ENCODE measurements around the gene TLR2.
"Not testable (repeated sequence)": the region's sequence is repeated elsewhere in the genome, so short reads cannot be mapped to it uniquely, and the experiment has no call there.

TLR2 gene

GRCh38 chr4:153661215-153661822, 22.8 kb upstream of the TLR2 start:
- no peak for DNase-seq (ENCODE audit: low read depth in 2 of 2)

GRCh38 chr4:153661908-153662307, 22.2 kb upstream of the TLR2 start:
- no peak for DNase-seq (ENCODE audit: low read depth in 2 of 2)

DNA sequence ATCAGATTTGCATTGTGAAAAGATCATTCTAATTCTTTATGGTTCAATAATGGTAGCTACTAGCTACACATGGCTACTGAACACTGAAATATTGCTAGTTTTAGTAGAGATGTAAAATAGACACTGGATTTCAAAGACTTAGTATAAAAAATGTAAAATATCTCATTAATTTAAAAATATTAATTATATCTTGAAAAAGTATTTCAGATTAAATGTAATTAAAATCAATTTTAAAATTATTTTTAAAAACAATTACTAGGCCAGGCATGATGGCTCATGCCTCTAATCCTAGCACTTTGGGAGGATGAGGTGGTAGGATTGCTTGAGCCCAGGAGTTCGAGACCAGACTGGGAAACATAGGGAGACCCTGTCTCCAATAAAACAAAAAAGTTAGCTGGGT, 20.4 kb upstream of the TLR2 start:
- no peak for DNase-seq (ENCODE audit: low read depth in 2 of 2)

GRCh38 chr4:153666505-153666904, 17.6 kb upstream of the TLR2 start:
- DNase-seq (ENCODE audit: low read depth in 2 of 2): not testable (repeated sequence)

DNA sequence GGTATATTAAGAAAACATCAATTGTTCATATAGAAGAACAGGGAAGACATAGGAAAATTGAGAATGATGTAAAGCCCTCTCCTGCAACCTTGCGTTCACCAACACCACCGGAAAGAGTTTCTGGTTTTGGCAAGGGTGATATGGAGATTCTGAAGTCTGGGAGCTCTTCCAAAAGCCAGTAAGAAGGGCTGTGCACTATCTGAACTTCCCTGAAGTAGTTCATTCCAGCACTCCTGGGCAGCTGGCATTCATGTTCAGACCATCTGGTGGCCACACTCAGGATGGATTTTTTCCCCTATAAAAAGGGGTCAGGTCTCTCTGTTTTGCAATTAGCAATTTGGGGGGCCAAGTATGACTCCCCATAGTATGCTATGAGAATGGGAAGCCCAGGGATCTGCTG, 15.4 kb upstream of the TLR2 start:
- no peak for DNase-seq (ENCODE audit: low read depth in 2 of 2)

DNA sequence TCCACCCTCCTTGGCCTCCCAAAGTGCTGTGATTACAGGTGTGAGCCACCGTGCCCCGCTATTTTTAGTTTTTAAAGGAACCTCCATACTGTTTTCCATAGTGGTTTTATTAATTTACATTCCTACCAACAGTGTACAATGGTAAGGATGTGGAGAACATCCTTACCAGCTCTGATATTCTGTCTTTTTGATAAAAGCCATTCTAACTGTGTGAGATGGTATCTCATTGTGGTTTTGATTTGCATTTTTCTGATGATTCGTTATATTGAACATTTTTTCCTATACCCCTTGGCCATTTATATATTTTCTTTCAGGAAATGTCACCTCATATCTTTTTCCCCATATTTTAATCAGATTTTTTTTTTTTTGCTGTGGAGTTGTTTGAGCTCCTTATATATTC, 14.2 kb upstream of the TLR2 start:
- no peak for DNase-seq (ENCODE audit: low read depth in 2 of 2)

DNA sequence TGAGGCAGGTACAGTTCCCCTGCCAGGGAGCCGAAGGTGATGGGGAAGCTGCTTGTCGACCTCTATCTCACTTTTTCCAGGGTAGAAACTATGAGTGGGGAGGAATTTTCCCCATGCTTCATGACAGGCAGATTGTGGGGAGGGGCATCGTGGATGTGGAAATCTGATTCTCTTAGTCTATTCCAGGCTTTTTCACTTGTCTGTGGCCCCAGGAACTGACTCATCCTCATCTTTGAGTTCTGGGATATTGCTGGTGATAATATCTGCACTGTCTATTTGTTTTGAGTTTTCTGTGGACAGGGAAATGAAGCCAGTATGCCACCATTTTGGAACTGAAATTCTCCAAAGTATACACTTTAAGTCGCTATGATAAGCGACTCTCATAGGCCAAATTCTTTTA, 7.6 kb upstream of the TLR2 start:
- no peak for DNase-seq (ENCODE audit: low read depth in 2 of 2)

GRCh38 chr4:153676984-153677383, 7.1 kb upstream of the TLR2 start:
- DNase-seq (ENCODE audit: low read depth in 2 of 2): no peak

DNA sequence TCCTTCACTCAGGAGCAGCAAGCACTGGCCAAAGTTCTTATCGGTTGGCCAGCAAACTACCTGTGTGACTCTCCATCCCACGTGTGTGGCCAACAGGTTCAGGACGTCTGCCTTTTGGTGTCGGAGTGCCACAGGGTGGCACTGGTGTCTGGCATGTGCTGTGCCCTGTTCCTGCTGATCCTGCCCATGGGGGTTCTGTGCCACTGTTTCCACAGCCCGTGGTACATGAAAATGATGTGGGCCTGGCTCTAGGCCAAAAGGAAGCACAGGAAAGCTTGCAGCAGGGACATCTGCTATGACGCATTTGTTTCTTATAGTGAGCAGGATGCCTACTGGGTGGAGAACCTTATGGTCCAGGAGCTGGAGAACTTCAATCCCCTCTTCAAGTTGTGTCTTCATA, 4.6 kb upstream of the TLR2 start:
- no peak for DNase-seq (ENCODE audit: low read depth in 2 of 2)

DNA sequence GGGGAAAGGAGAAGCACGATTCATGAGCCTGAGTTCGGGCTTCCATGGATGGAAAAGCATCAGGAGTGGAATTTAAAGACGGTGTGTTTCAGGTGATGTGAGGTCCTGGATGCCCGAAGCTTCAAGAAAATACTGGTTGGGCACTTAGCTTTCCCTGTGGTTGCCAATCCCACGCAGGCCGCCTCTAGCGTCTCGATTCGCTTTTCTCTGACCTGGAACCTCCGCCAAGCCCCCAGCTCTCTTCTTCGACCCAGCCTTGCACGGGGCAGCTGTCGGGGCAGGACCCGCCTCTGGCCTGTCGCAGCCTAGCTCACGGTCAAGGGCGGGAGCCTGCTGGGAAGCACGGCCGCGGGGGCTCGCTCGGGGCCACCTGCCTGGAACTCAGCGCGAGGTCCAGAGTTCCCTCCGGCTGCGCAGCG, 308 bp upstream of the TLR2 start:
- no peak for DNase-seq (ENCODE audit: low read depth in 2 of 2)

GRCh38 chr4:153684971-153685371, 891 bp downstream of the TLR2 start:
- DNase-seq (ENCODE audit: low read depth in 2 of 2): peak in 1 of 2 experiments; percentile 6

DNA sequence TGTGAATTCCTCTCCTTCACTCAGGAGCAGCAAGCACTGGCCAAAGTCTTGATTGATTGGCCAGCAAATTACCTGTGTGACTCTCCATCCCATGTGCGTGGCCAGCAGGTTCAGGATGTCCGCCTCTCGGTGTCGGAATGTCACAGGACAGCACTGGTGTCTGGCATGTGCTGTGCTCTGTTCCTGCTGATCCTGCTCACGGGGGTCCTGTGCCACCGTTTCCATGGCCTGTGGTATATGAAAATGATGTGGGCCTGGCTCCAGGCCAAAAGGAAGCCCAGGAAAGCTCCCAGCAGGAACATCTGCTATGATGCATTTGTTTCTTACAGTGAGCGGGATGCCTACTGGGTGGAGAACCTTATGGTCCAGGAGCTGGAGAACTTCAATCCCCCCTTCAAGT, 20.4 kb downstream of the TLR2 start:
- DNase-seq (ENCODE audit: low read depth in 2 of 2): no peak

DNA sequence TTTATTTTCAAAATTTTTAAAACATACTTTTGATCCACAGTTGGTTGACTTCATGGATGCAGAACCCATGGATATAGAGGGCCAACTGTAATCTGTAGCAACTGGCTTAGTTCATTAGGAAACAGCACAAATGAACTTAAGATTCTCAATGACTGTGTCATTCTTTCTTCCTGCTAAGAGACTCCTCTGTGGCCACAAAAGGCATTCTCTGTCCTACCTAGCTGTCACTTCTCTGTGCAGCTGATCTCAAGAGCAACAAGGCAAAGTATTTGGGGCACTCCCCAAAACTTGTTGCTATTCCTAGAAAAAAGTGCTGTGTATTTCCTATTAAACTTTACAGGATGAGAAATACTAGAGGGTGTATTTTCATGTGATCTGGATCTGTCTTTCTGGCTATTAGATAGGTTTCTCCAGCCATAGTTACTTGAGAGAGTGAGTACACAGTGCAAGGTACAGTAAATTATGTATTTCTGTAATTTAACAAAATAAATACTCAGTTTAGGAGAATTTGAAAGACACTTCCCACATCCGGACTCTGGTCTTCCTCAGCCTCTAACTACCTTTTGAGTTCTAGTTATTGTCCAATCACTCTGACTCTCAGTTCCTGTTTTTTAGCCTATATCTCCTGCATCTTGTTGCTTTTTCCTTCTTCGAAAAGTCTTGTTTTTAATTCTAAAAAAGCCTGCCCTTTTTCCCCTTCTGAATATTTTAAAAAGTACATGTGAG, 21.8 kb downstream of the TLR2 start:
- no peak for DNase-seq (ENCODE audit: low read depth in 2 of 2)

DNA sequence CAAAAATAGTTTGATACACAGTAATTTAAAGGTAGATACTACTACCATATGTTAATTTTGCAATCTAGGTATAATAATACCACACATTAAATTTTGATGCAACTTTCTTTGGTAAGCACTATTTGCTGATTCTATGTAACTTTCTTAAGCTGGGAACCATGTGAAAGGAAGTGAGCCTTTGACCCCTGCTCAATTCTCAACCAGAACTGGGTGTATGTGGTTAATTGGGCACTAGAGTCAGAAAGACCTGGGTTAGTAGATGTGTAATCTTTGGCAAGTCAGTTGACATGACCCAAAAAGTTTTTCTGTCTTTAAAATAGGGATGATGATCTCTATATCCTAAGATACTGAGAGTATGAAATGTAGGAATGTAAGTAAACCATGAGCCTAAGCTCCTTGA, 22.4 kb downstream of the TLR2 start:
- DNase-seq (ENCODE audit: low read depth in 2 of 2): no peak

DNA sequence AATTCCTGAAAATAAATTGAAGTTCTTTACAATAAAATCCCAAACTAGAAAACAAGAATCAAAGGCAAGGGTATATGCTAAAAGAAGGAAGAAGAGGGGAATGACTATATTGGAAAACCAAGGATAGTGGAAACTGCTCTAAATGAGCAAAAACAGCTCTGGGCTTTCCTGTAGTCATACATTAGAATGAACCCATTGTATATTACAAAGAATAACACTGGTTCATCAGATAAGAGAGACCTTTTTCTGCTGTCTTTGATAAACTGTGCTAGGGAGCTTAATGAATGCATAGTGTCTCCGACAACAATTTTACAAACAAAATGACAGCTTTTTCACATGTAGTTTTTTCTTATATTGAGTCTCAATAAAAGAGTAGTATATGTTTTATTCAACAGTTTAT, 26.6 kb downstream of the TLR2 start:
- DNase-seq (ENCODE audit: low read depth in 2 of 2): no peak

GRCh38 chr4:153713866-153714646, 30.0 kb downstream of the TLR2 start:
- DNase-seq (ENCODE audit: low read depth in 2 of 2): no peak

GRCh38 chr4:153722036-153722435, 38.0 kb downstream of the TLR2 start:
- no peak for DNase-seq (ENCODE audit: low read depth in 2 of 2)

DNA sequence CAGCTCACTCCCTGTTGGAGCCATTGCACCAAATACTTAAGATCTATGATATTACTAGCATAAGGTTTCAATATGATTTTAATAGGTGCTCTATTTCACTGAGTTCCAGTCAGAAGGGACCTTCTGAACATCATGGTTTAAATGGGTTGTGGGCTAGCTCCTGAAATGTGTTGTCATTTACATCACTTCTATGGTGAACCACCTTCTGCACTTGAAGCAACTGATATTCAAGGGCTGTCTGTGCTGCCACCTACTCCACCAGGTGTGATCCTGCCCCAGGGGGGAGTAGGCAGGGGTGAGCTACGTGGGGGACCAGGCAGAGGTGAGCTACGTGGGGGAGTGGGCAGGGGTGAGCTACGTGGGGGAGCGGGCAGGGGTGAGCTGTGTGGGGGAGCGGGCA, 40.5 kb downstream of the TLR2 start:
- no peak for DNase-seq (ENCODE audit: low read depth in 2 of 2)

DNA sequence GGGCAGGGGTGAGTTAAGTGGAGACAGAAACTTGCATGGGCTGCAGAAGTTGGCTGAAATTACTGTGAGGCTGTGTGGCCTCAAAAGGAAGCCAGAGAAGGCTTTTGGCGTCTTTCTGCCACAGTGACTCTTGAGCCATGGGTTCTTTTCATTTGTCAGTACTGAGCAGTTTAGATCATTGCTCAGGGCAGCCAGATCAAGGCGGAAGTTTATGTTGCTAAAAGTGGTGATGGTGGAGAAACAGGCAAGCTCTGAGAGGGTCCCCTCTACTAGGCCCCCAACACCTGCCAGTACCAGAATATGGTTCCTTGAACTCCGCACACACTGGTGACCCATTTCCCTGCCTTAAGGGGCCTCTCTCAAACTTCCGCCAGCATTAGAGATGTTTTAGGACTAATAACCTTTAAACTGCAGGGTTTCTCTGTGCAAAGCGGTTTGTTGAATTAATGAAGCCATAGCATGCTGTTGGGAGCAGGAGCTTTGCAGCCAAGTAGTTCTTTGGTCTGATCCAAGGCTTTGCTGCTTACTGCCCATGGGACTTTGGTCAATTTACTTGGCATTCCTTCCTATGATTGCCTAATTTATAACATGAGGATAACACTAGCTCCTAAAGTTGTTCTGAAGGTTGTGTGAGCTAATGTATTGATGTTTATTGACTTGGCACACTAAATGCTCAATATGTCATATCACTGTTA, 41.2 kb downstream of the TLR2 start:
- no peak for DNase-seq (ENCODE audit: low read depth in 2 of 2)

DNA sequence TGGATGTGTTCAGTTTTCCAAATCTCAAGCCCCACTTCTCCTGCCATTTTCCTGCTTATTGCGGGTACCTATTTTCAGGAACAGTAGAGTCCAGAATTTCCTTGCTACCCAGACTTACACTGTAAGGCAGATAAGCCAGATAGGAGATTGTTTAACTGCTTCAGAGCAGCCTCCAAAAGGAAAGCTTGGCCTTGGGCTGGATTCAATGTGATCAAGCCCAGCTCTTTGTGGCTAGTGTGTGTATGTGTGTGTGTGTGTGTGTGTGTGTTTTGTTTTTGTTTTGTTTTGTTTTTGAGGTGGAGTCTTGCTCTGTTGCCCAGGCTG, 41.7 kb downstream of the TLR2 start:
- DNase-seq (ENCODE audit: low read depth in 2 of 2): no peak

- DNase-seq (ENCODE audit: low read depth in 2 of 2): no peak
Observed at GRCh38 chr4:153728151-153728550, 44.1 kb downstream of the TLR2 start.

DNA sequence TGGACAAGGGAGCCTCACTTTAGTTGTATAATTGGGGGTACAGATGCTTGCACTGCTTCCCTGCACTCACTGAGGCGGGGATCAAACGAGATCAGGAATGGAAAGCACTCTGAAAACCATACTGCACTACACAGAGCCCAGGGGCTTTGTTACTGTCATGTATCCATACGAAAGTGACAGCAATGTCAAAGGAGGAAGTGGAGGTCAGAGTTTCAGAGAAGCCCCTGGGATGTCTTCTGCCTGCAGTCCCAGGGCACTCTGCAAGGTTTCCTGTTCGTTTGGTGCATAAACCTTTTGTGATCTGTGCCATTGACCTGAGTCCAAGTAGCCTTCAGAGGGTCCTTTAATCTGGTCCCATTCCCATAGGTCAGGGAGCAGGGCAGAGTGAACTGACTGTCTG, 44.6 kb downstream of the TLR2 start:
- no peak for DNase-seq (ENCODE audit: low read depth in 2 of 2)

- DNase-seq (ENCODE audit: low read depth in 2 of 2): no peak
Observed at GRCh38 chr4:153729895-153730294, 45.8 kb downstream of the TLR2 start.
